HL-60 (cell line): ENCODE data around the gene KYNU.

ENCODE experiments used
- POLR2AphosphoS5 ChIP-seq: IDR thresholded peaks from 2 replicates; pipeline ENCODE4 v1.6.1; 2012; ENCODE audit warnings: low read depth
- REST ChIP-seq: IDR thresholded peaks from 2 replicates; pipeline ENCODE4 v1.6.1; 2012; ENCODE audit warnings: low read depth; ENCODE audit not compliant: insufficient replicate concordance
- SPI1 ChIP-seq: IDR thresholded peaks from 2 replicates; pipeline ENCODE4 v1.6.1; 2012; ENCODE audit warnings: low read depth, mild to moderate bottlenecking, borderline replicate concordance
- TF ChIP-seq, protein P1 (sequence below): IDR thresholded peaks from one replicate; pipeline ENCODE4 v1.5.1; 2011; ENCODE audit warnings: low read length, control low read depth, inconsistent platforms; ENCODE audit not compliant: insufficient read depth

- TF ChIP-seq REST = no peak
- TF ChIP-seq, protein P1, sequence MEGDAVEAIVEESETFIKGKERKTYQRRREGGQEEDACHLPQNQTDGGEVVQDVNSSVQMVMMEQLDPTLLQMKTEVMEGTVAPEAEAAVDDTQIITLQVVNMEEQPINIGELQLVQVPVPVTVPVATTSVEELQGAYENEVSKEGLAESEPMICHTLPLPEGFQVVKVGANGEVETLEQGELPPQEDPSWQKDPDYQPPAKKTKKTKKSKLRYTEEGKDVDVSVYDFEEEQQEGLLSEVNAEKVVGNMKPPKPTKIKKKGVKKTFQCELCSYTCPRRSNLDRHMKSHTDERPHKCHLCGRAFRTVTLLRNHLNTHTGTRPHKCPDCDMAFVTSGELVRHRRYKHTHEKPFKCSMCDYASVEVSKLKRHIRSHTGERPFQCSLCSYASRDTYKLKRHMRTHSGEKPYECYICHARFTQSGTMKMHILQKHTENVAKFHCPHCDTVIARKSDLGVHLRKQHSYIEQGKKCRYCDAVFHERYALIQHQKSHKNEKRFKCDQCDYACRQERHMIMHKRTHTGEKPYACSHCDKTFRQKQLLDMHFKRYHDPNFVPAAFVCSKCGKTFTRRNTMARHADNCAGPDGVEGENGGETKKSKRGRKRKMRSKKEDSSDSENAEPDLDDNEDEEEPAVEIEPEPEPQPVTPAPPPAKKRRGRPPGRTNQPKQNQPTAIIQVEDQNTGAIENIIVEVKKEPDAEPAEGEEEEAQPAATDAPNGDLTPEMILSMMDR = no peak
- no peak for TF ChIP-seq POLR2AphosphoS5
- no peak for TF ChIP-seq SPI1
Observed at GRCh38 chr2:143026411-143027054, 149.1 kb downstream of the KYNU start.
